Upper lobe of left lung (tissue), 6 donors: Measurements from ENCODE around the gene CALCR. TPM values are rescaled to one million over a fixed set of nuclear protein-coding genes. Genes with fewer than 3 reads are reported as not detected.

Source experiments
- ATAC-seq, 2 donors: fragments of 200-7000 bp; cut with Tn5 transposase; one replicate each; pipeline ENCODE4 v1.9.1; 2022; ENCODE audit warnings: mild to moderate bottlenecking in 2 of 2, moderate library complexity in 2 of 2; ENCODE audit not compliant: low FRiP score in 2 of 2
- DNase-seq, 2 donors: peaks; one replicate each; pipeline ENCODE4 v3.0.0-alpha.2; 2019 to 2020
- H3K27ac ChIP-seq, 4 donors: fragments of 200-600 bp; sonication (generic); one replicate each; pipeline ENCODE4 v1.5.1; 2016 to 2019
- H3K27me3 ChIP-seq, 4 donors: fragments of 200-600 bp; sonication (generic); one replicate each; pipeline ENCODE4 v1.5.1; 2017 to 2019
- H3K36me3 ChIP-seq, 4 donors: fragments of 200-600 bp; sonication (generic); one replicate each; pipeline ENCODE4 v1.5.1; 2016 to 2019
- H3K4me1 ChIP-seq, 4 donors: fragments of 200-600 bp; sonication (generic); one replicate each; pipeline ENCODE4 v1.5.1; 2018 to 2019
- H3K4me3 ChIP-seq, 4 donors: fragments of 200-600 bp; sonication (generic); one replicate each; pipeline ENCODE4 v1.5.1; 2017 to 2019; ENCODE audit warnings: mild to moderate bottlenecking in 2 of 4, moderate library complexity in 1 of 4
- H3K9me3 ChIP-seq, 4 donors: fragments of 200-600 bp; sonication (generic); one replicate each; pipeline ENCODE4 v1.5.1; 2018 to 2019
- CTCF ChIP-seq, 6 experiments: fragments of 450-650 bp in 4 of 6; fragments of 200-600 bp in 2 of 6; sonication (generic) in 2 of 6; IDR thresholded peaks; one replicate each; pipeline ENCODE4 v1.5.1; 2016 to 2019; ENCODE audit warnings: antibody characterized with exemption in 6 of 6
- EP300 ChIP-seq, 4 donors: sonication (generic); formaldehyde crosslinking; IDR thresholded peaks; one replicate each; pipeline ENCODE4 v1.5.1; 2017; ENCODE audit warnings: antibody characterized with exemption in 4 of 4, control low read depth in 2 of 4
- POLR2A ChIP-seq, 4 donors: fragments of 450-650 bp; IDR thresholded peaks; one replicate each; pipeline ENCODE4 v1.5.1; 2016 to 2017; ENCODE audit warnings: antibody characterized with exemption in 4 of 4, mild to moderate bottlenecking in 2 of 4
- POLR2AphosphoS5 ChIP-seq, 2 donors: sonication (generic); formaldehyde crosslinking; IDR thresholded peaks; one replicate each; pipeline ENCODE4 v1.5.1; 2017; ENCODE audit warnings: antibody characterized with exemption in 2 of 2
- WGBS, 2 donors: methylation state at CpG; one replicate each; pipeline ENCODE4 v1.1.5; 2017 to 2018; 5-methylcytosine and 5-hydroxymethylcytosine counted together
- total RNA-seq, 6 donors: library from RNA; depleted of rRNA in 4 of 6; stranded (reverse); fragments of >200 nt in 4 of 6; gene quantifications; one replicate each; pipeline versions ENCODE4 v1.1.0 to v1.2.1, GENCODE V29; 2016 to 2021
- donor health status: DM: no; HTN: no; CAD: no; lungs with moderate emphysema.
- donor health status: DM: no; HTN: yes; CAD: no; lungs with severe emphysema.

CALCR gene
- total RNA-seq, 6 donors from 2014 or later, result 0.09 to 0.10 TPM; not detected in 4

DNA sequence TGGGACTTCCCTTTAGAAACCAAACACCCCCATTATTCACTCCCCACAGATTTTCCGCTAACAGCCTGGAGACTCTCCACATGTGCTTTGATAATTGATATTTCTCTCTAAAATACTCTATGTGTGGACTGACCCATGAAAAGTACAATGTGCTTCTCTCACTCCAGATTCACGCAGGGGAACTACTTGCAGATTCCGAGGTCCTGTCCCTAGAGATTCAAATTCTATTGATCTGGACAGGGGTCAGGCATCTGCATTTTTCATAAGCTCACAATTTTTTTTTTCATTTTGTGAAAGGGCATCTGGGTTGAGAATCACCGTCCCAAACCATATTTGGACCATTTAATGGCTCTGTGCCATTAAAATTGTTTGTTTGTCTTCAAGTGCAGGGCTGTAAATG, 98.7 kb downstream of the CALCR start:
- Histone ChIP-seq H3K4me1 (no peaks in the 10 kb centered on the region), H3K27me3 (no peaks in the 10 kb centered on the region), H3K36me3 (no peaks in the 10 kb centered on the region), H3K9me3 (no peaks in the 10 kb centered on the region), H3K27ac (no peak overlapping the region), H3K4me3 (no peak overlapping the region)
- 72 to 75% methylated on average over 4 of the region's 4 CpGs for whole genome bisulfite sequencing, 2 donors
- TF ChIP-seq EP300 (IDR thresholded peaks at IDR 0.05) (no peak), POLR2AphosphoS5 (IDR thresholded peaks at IDR 0.05) (no peak), POLR2A (IDR thresholded peaks at IDR 0.05) (no peak), CTCF (IDR thresholded peaks at IDR 0.05) (no peak)
- DNase-seq (no peak), ATAC-seq (no peak)

DNA sequence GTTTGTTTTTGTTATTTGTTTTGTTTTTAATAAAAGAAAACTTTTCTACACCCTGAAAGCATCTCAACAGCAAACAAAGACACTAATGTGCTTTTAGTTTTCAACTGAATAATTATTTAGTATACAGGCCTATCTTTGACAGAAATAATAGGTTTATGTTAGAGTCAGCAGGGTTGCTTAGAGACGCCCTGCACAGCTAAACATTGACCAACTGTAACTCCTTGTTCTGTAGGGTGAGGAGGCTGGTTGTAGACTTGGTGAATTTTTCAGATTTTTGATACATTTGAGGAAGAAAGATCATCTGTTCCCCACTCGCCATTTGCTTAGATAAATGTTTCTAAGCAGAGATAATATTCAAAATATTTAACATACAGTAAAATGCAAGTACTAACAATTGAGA, 103.1 kb downstream of the CALCR start:
- H3K9me3 ChIP-seq, result no peaks in the 10 kb centered on the region
- no peak overlapping the region for H3K4me3 ChIP-seq
- H3K27me3 ChIP-seq, result no peaks in the 10 kb centered on the region
- no peak for ATAC-seq
- no peaks in the 10 kb centered on the region for H3K36me3 ChIP-seq
- WGBS, 2 donors, result 68 to 91% methylated on average over 2 of the region's 2 CpGs
- DNase-seq, result no peak
- no peak overlapping the region for H3K27ac ChIP-seq
- no peaks in the 10 kb centered on the region for H3K4me1 ChIP-seq
- no peak for TF ChIP-seq EP300 (IDR thresholded peaks at IDR 0.05)
- no peak for TF ChIP-seq CTCF (IDR thresholded peaks at IDR 0.05)
- no peak for TF ChIP-seq POLR2A (IDR thresholded peaks at IDR 0.05)
- TF ChIP-seq POLR2AphosphoS5 (IDR thresholded peaks at IDR 0.05), result no peak

GRCh38 chr7:93463764-93464163, 110.8 kb downstream of the CALCR start:
- no peak for DNase-seq
- H3K27me3 ChIP-seq, result no peaks in the 10 kb centered on the region
- TF ChIP-seq POLR2A (IDR thresholded peaks at IDR 0.05), result no peak
- TF ChIP-seq EP300 (IDR thresholded peaks at IDR 0.05), result no peak
- TF ChIP-seq POLR2AphosphoS5 (IDR thresholded peaks at IDR 0.05), result no peak
- no peak for TF ChIP-seq CTCF (IDR thresholded peaks at IDR 0.05)
- ATAC-seq, result no peak
- H3K9me3 ChIP-seq, result no peaks in the 10 kb centered on the region
- no peaks in the 10 kb centered on the region for H3K4me1 ChIP-seq
- H3K36me3 ChIP-seq, result no peaks in the 10 kb centered on the region
- no peak overlapping the region for H3K4me3 ChIP-seq
- 92 to 93% methylated on average over 2 of the region's 2 CpGs for WGBS, 2 donors
- H3K27ac ChIP-seq, result no peak overlapping the region

DNA sequence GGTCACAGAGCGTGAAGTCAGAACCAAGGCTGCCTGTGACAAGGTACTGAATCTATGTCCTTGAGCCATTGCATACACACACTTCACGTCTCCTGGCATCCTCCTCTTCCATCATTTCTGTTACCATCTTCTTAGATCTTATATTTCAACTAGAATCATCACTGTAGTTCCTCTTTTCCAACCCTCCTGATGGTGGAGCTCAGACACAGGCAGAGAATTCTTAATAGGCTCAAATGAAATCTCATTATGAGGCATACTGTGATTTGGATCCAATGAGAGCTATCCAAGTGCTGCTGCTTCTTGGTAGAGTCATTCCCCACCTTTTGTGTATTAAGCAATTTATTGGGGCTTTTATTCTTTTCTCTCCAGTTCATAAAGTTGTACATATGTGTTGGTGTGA, 113.2 kb downstream of the CALCR start:
- no peak for ATAC-seq
- Histone ChIP-seq H3K27me3 (no peaks in the 10 kb centered on the region), H3K4me3 (no peak overlapping the region), H3K27ac (no peak overlapping the region), H3K9me3 (no peaks in the 10 kb centered on the region), H3K36me3 (no peaks in the 10 kb centered on the region), H3K4me1 (no peaks in the 10 kb centered on the region)
- TF ChIP-seq POLR2A (IDR thresholded peaks at IDR 0.05), result no peak
- TF ChIP-seq CTCF (IDR thresholded peaks at IDR 0.05), result peak in 2 of 6 experiments; percentile 14 to 15
- DNase-seq, result no peak
- WGBS, 2 donors, result 55 to 60% methylated on average over 2 of the region's 2 CpGs

DNA sequence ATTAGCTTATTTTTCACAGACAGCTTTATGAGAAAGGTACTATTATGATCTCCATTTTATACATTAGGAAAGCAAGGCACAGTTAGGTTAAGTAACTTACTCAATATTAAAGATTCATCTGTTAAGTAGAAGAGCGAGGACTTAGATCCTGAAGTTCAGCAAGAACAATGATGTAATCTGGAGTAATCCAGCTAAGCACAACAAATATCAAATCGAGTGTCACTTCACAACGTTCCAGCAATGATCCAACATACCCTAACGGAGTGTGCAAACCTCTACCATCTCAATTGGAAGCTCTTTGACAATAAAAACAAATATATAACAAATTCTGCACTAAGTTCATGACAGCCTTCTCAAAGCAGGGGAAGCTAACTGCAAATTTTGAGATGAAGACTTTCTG, 121.3 kb downstream of the CALCR start:
- no peak overlapping the region for H3K27ac ChIP-seq
- DNase-seq, result no peak
- TF ChIP-seq POLR2A (IDR thresholded peaks at IDR 0.05) (no peak), EP300 (IDR thresholded peaks at IDR 0.05) (no peak)
- H3K27me3 ChIP-seq, result no peaks in the 10 kb centered on the region
- no peaks in the 10 kb centered on the region for H3K36me3 ChIP-seq
- H3K4me1 ChIP-seq, result no peaks in the 10 kb centered on the region
- H3K9me3 ChIP-seq, result no peaks in the 10 kb centered on the region
- no peak for ATAC-seq
- WGBS, 2 donors, result 76 to 82% methylated on average over 4 of the region's 4 CpGs
- H3K4me3 ChIP-seq, result no peak overlapping the region
